ENCODE results near the gene SLC6A17.

DNA sequence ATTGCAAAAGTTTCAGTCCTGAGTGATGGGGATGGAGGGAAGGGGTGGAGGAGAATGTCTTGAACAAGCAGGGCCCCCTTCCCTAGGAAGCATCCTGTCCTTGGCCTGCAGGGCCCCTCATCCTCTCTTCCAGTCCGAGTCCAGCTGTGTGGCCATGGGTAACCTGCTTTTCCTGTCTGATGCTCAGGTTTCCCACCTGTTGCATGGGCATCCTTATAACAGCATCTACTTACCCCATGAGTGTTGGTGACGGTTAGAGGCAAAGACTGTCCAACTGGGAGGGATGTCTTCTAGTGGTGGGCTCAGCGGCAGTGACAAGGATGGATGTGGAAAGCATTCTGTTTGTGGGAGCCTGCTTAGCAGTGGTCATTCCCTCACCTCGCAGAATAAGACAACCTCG lies 36.1 kb upstream of the SLC6A17 start:
- TF ChIP-seq, protein P1, sequence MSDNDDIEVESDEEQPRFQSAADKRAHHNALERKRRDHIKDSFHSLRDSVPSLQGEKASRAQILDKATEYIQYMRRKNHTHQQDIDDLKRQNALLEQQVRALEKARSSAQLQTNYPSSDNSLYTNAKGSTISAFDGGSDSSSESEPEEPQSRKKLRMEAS (IDR thresholded peaks at IDR 0.05; ENCODE audit: insufficient read depth, insufficient read length): no peak
- TF ChIP-seq, protein P2, sequence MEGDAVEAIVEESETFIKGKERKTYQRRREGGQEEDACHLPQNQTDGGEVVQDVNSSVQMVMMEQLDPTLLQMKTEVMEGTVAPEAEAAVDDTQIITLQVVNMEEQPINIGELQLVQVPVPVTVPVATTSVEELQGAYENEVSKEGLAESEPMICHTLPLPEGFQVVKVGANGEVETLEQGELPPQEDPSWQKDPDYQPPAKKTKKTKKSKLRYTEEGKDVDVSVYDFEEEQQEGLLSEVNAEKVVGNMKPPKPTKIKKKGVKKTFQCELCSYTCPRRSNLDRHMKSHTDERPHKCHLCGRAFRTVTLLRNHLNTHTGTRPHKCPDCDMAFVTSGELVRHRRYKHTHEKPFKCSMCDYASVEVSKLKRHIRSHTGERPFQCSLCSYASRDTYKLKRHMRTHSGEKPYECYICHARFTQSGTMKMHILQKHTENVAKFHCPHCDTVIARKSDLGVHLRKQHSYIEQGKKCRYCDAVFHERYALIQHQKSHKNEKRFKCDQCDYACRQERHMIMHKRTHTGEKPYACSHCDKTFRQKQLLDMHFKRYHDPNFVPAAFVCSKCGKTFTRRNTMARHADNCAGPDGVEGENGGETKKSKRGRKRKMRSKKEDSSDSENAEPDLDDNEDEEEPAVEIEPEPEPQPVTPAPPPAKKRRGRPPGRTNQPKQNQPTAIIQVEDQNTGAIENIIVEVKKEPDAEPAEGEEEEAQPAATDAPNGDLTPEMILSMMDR (IDR thresholded peaks at IDR 0.05; ENCODE audit: extremely low read depth in 1 of 2, insufficient read depth in 1 of 2, low read depth in 1 of 2, low read length in 2 of 2): no peak
- no peak for TF ChIP-seq POLR2A (IDR thresholded peaks at IDR 0.05; ENCODE audit: low read depth, low read length)
